Activated CD8-positive, alpha-beta T cell treated with anti-CD3 and anti-CD28 coated beads for 36 hours (primary cell): ENCODE data around the gene NID2. TPM values are rescaled to one million over a fixed set of nuclear protein-coding genes. Genes with fewer than 3 reads are reported as not detected.

ENCODE experiments used
- ATAC-seq: fragments of 200-7000 bp; cut with Tn5 transposase; one replicate; pipeline ENCODE4 v1.10.0; 2021; ENCODE audit warnings: mild to moderate bottlenecking, moderate library complexity
- CTCF ChIA-PET: fragments of 350-600 bp; sonication (Branson Sonifier 250); formaldehyde crosslinking; loops from one replicate; lab custom pipeline; 2021; ENCODE audit warnings: antibody characterized with exemption; lab: Charles Lee
- POLR2A ChIA-PET: fragments of 350-600 bp; sonication (Branson Sonifier 250); formaldehyde crosslinking; loops from one replicate; lab custom pipeline; 2021; ENCODE audit warnings: antibody characterized with exemption; lab: Charles Lee
- DNase-seq: peaks from one replicate; pipeline ENCODE4 v3.0.0-alpha.2; 2020
- H3K27ac Mint-ChIP-seq: one replicate; pipeline ENCODE4 v1.8.0; 2021; ENCODE audit warnings: mild to moderate bottlenecking, mixed read lengths
- H3K27me3 Mint-ChIP-seq: one replicate; pipeline ENCODE4 v1.8.0; 2021; ENCODE audit warnings: mixed read lengths
- H3K36me3 Mint-ChIP-seq: one replicate; pipeline ENCODE4 v1.8.0; 2021; ENCODE audit warnings: low read depth, mixed read lengths
- H3K4me1 Mint-ChIP-seq: one replicate; pipeline ENCODE4 v1.8.0; 2021; ENCODE audit warnings: low read depth, mixed read lengths
- H3K4me3 Mint-ChIP-seq: one replicate; pipeline ENCODE4 v1.8.0; 2021; ENCODE audit warnings: mild to moderate bottlenecking, moderate library complexity, mixed read lengths
- H3K9me3 Mint-ChIP-seq: one replicate; pipeline ENCODE4 v1.8.0; 2021; ENCODE audit warnings: mixed read lengths
- intact Hi-C: fragments of 100-400 bp; cut with micrococcal nuclease; formaldehyde crosslinking; loops from one replicate; pipeline ENCODE4 v1.10.0; 2022
- total RNA-seq, 2 experiments: library from RNA; stranded (reverse); gene quantifications; one replicate each; pipeline ENCODE4 v1.2.3, GENCODE V29; 2021
- TF ChIP-seq, protein P1 (sequence below): fragments of 200-600 bp; IDR thresholded peaks from one replicate; pipeline ENCODE4 v1.8.0; 2022; ENCODE audit warnings: antibody characterized with exemption, mild to moderate bottlenecking

The NID2 gene
- total RNA-seq, 2 experiments from 2014 or later = 0.29 TPM; not detected in 1

DNA sequence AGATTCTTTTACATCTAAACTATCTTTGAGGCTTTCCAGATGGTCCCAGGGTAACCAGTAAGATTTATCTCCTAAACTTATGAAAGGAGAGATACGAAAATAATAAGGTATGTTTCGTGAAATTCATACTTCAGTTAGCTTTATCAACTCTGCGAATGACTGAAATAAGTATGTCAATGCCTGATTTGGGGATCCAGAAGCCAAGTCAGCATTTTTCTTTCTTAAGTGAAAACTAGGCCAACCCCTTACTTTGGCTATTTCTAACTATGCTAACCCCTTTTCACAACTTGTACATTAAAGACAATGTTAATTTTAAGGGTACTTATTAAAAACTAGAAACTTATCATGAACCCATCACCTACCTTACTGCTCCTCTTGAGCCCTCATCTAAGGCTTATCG lies 26.9 kb upstream of the NID2 start:
- CTCF ChIA-PET = no interaction called here
- no peak for ATAC-seq
- intact Hi-C loops = no loop called here
- H3K36me3 Mint-ChIP-seq = no peaks in the 10 kb centered on the region
- H3K4me3 Mint-ChIP-seq = no peak overlapping the region
- POLR2A ChIA-PET = no interaction called here
- TF ChIP-seq, protein P1, sequence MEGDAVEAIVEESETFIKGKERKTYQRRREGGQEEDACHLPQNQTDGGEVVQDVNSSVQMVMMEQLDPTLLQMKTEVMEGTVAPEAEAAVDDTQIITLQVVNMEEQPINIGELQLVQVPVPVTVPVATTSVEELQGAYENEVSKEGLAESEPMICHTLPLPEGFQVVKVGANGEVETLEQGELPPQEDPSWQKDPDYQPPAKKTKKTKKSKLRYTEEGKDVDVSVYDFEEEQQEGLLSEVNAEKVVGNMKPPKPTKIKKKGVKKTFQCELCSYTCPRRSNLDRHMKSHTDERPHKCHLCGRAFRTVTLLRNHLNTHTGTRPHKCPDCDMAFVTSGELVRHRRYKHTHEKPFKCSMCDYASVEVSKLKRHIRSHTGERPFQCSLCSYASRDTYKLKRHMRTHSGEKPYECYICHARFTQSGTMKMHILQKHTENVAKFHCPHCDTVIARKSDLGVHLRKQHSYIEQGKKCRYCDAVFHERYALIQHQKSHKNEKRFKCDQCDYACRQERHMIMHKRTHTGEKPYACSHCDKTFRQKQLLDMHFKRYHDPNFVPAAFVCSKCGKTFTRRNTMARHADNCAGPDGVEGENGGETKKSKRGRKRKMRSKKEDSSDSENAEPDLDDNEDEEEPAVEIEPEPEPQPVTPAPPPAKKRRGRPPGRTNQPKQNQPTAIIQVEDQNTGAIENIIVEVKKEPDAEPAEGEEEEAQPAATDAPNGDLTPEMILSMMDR = no peak
- H3K27me3 Mint-ChIP-seq = peaks cover 1% of the 10 kb centered on the region
- no peaks in the 10 kb centered on the region for H3K9me3 Mint-ChIP-seq
- H3K4me1 Mint-ChIP-seq = no peaks in the 10 kb centered on the region
- no peak overlapping the region for H3K27ac Mint-ChIP-seq
- DNase-seq = no peak

- no peak overlapping the region for H3K27ac Mint-ChIP-seq
Measured at GRCh38 chr14:52095336-52095735, 26.5 kb upstream of the NID2 start.

GRCh38 chr14:52094546-52095271 lies 25.9 kb upstream of the NID2 start:
- H3K4me3 Mint-ChIP-seq = no peak overlapping the region
- DNase-seq (no peak), ATAC-seq (no peak)
- no peak overlapping the region for H3K27ac Mint-ChIP-seq
- intact Hi-C loops = no loop called here
- ChIA-PET POLR2A (no interaction called here), CTCF (interaction anchor here (0.6 kb wide), 1 partner anchor 185 kb away, joined by 3 read pairs; no protein-coding TSS in a partner anchor)
- TF ChIP-seq, protein P1 = no peak
- no peaks in the 10 kb centered on the region for H3K9me3 Mint-ChIP-seq
- no peaks in the 10 kb centered on the region for H3K4me1 Mint-ChIP-seq
- H3K27me3 Mint-ChIP-seq = peaks cover 9% of the 10 kb centered on the region
- H3K36me3 Mint-ChIP-seq = no peaks in the 10 kb centered on the region

More at GRCh38 chr14:52095336-52095735, 26.5 kb upstream of the NID2 start:
- DNase-seq = no peak
- no peak for ATAC-seq
- Mint-ChIP-seq H3K9me3 (no peaks in the 10 kb centered on the region), H3K4me3 (no peak overlapping the region), H3K36me3 (no peaks in the 10 kb centered on the region), H3K4me1 (no peaks in the 10 kb centered on the region), H3K27me3 (peaks cover 6% of the 10 kb centered on the region)
- intact Hi-C loops = no loop called here
- ChIA-PET POLR2A (no interaction called here), CTCF (no interaction called here)
- TF ChIP-seq, protein P1 = no peak

DNA sequence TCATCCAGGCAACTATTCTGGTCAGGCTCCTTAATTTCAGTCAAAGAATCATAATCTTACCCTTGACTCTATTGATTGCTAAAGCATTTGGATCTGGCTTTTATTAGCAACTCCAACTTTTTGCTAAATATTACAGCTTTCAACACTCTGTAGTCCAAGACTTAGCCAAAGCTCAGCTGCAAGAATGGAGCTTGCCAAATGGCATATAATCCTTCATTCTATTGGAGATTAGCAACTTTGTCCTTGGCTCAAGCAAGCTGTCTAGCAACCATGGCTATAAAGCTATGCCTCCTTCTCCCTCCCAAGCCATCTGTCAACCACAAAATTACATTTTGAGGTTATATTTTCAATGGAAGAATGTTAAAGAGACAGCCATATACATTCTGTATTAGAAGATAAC lies 23.1 kb upstream of the NID2 start:
- TF ChIP-seq, protein P1 = no peak
- no peak for DNase-seq
- ChIA-PET POLR2A (no interaction called here), CTCF (no interaction called here)
- H3K9me3 Mint-ChIP-seq = no peaks in the 10 kb centered on the region
- intact Hi-C loops = no loop called here
- H3K4me1 Mint-ChIP-seq = no peaks in the 10 kb centered on the region
- H3K27me3 Mint-ChIP-seq = peaks cover 9% of the 10 kb centered on the region
- no peak for ATAC-seq
- no peaks in the 10 kb centered on the region for H3K36me3 Mint-ChIP-seq
- no peak overlapping the region for H3K27ac Mint-ChIP-seq
- H3K4me3 Mint-ChIP-seq = no peak overlapping the region

GRCh38 chr14:52090936-52091335 lies 22.1 kb upstream of the NID2 start:
- no peaks in the 10 kb centered on the region for H3K4me1 Mint-ChIP-seq
- intact Hi-C loops = no loop called here
- no peaks in the 10 kb centered on the region for H3K36me3 Mint-ChIP-seq
- POLR2A ChIA-PET = no interaction called here
- peaks cover 9% of the 10 kb centered on the region for H3K27me3 Mint-ChIP-seq
- H3K9me3 Mint-ChIP-seq = no peaks in the 10 kb centered on the region
- DNase-seq = no peak
- TF ChIP-seq, protein P1 = no peak
- H3K4me3 Mint-ChIP-seq = no peak overlapping the region
- CTCF ChIA-PET = no interaction called here
- H3K27ac Mint-ChIP-seq = no peak overlapping the region
- no peak for ATAC-seq
